Measurements from ENCODE around the gene PDS5B. TPM values are rescaled to one million over a fixed set of nuclear protein-coding genes. Genes with fewer than 3 reads are reported as not detected.

Gene PDS5B
- total RNA-seq, 1 donor from 2014 or later = 72.4 TPM

DNA sequence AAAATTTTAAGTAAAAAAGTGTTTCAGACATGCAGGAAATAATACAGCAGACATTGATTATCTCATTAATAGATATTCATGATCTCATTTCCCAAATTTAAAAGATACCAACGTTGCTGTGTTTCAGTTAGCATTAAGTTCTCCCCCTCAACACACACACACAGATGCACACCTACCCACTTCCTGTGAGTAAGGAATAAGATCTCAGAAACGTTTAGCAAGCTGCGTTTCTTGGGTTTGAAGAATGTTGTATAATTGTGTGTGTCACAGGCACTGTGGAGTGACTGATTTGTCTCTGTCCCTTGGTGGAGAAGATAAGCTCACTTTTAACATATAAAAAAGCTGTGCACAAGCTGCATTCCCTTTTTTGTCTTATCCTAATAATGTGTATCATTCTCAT lies 196.8 kb downstream of the PDS5B start:
- H3K27ac Mint-ChIP-seq (ENCODE audit: unreplicated experiment) = no peak overlapping the region
- H3K36me3 Mint-ChIP-seq (ENCODE audit: unreplicated experiment) = peaks cover 32% of the 10 kb centered on the region
- no peak overlapping the region for H3K4me3 Mint-ChIP-seq (ENCODE audit: unreplicated experiment)
- no peak for DNase-seq (ENCODE audit: extremely low spot score, unreplicated experiment)
- peaks cover 6% of the 10 kb centered on the region for H3K9me3 Mint-ChIP-seq (ENCODE audit: unreplicated experiment)
- H3K4me1 Mint-ChIP-seq (ENCODE audit: unreplicated experiment) = peaks cover 3% of the 10 kb centered on the region
- TF ChIP-seq, protein P1, sequence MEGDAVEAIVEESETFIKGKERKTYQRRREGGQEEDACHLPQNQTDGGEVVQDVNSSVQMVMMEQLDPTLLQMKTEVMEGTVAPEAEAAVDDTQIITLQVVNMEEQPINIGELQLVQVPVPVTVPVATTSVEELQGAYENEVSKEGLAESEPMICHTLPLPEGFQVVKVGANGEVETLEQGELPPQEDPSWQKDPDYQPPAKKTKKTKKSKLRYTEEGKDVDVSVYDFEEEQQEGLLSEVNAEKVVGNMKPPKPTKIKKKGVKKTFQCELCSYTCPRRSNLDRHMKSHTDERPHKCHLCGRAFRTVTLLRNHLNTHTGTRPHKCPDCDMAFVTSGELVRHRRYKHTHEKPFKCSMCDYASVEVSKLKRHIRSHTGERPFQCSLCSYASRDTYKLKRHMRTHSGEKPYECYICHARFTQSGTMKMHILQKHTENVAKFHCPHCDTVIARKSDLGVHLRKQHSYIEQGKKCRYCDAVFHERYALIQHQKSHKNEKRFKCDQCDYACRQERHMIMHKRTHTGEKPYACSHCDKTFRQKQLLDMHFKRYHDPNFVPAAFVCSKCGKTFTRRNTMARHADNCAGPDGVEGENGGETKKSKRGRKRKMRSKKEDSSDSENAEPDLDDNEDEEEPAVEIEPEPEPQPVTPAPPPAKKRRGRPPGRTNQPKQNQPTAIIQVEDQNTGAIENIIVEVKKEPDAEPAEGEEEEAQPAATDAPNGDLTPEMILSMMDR (IDR thresholded peaks at IDR 0.05) = no peak
- H3K27me3 Mint-ChIP-seq (ENCODE audit: unreplicated experiment) = no peaks in the 10 kb centered on the region

DNA sequence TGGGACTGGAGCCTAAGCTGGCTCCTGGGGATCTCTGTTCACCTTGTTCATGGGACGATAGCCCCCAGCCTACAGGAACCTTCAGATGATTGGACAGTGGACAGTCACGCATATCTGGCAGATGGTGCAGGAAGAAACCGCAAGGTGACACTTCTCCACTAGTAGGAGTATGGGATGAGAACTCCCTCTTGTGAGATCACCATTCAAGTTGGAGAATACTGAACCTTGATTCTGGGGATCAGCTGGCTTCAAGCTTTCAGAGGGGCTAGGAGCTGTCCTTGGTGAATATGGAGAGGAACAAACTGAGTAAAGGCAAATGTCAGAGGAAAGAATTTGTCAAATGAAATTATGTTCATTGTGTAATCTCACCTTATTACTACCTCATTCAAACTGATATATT lies 204.5 kb downstream of the PDS5B start:
- peaks cover 7% of the 10 kb centered on the region for H3K4me1 Mint-ChIP-seq (ENCODE audit: unreplicated experiment)
- TF ChIP-seq, protein P1 (IDR thresholded peaks at IDR 0.05) = no peak
- H3K36me3 Mint-ChIP-seq (ENCODE audit: unreplicated experiment) = peaks cover 7% of the 10 kb centered on the region
- no peak overlapping the region for H3K4me3 Mint-ChIP-seq (ENCODE audit: unreplicated experiment)
- no peak for DNase-seq (ENCODE audit: extremely low spot score, unreplicated experiment)
- H3K27me3 Mint-ChIP-seq (ENCODE audit: unreplicated experiment) = no peaks in the 10 kb centered on the region
- no peaks in the 10 kb centered on the region for H3K9me3 Mint-ChIP-seq (ENCODE audit: unreplicated experiment)
- no peak overlapping the region for H3K27ac Mint-ChIP-seq (ENCODE audit: unreplicated experiment)

DNA sequence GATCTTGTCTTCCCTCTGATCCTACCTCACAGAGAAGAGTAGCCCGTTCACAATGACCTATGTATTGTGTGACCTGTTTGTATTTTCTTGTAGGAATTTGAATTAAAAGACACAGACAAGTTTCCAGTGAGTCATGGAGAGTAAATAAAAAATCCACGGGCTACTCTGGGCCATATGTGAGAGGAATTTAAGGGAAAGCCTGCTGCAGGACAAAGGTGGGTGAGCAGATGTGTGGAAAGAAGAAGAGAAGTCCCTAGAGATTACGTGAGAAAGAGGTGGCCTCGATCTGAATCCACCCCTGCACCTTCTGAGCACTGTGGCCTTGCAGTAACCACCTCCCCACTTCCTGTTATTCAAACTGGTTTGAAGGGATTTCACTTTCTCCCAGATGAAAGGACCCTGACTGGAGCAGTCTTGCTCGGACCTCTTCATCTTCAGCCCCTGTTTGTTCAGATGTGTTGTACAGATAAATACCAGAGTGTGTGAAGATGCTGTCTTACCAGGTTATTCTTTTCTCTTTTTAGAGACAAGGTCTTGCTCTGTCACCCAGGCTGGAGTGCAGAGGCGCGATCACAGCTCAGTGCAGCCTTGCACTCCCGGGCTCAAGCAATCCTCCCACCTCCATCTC lies 205.4 kb downstream of the PDS5B start:
- no peak overlapping the region for H3K4me3 Mint-ChIP-seq (ENCODE audit: unreplicated experiment)
- peaks cover 7% of the 10 kb centered on the region for H3K4me1 Mint-ChIP-seq (ENCODE audit: unreplicated experiment)
- peaks cover 7% of the 10 kb centered on the region for H3K36me3 Mint-ChIP-seq (ENCODE audit: unreplicated experiment)
- TF ChIP-seq, protein P1 (IDR thresholded peaks at IDR 0.05) = no peak
- H3K9me3 Mint-ChIP-seq (ENCODE audit: unreplicated experiment) = no peaks in the 10 kb centered on the region
- no peak overlapping the region for H3K27ac Mint-ChIP-seq (ENCODE audit: unreplicated experiment)
- no peak for DNase-seq (ENCODE audit: extremely low spot score, unreplicated experiment)
- no peaks in the 10 kb centered on the region for H3K27me3 Mint-ChIP-seq (ENCODE audit: unreplicated experiment)

DNA sequence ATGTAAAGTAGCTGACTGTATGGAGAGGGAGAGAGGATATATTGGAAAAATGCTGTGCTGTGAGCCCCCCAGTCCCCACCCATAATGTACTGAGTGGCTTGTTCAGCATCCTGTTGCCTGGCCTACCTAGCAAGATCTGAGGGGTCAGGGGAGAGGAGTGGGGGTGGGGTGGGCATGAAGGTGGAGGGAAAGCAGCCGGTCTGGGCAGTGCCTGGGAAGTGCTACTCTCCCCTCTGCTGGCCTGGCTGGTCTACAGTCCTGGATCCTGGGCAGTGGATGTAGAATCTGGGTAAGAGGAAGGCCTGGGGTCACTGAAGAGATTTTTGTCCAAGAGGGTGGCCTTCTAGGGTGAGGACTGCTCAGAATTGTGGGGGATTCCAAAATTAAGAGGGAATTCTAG lies 210.5 kb downstream of the PDS5B start:
- no peaks in the 10 kb centered on the region for H3K27me3 Mint-ChIP-seq (ENCODE audit: unreplicated experiment)
- no peaks in the 10 kb centered on the region for H3K36me3 Mint-ChIP-seq (ENCODE audit: unreplicated experiment)
- peaks cover 10% of the 10 kb centered on the region for H3K9me3 Mint-ChIP-seq (ENCODE audit: unreplicated experiment)
- peaks cover 3% of the 10 kb centered on the region for H3K4me1 Mint-ChIP-seq (ENCODE audit: unreplicated experiment)
- H3K27ac Mint-ChIP-seq (ENCODE audit: unreplicated experiment) = no peak overlapping the region
- TF ChIP-seq, protein P1 (IDR thresholded peaks at IDR 0.05) = no peak
- H3K4me3 Mint-ChIP-seq (ENCODE audit: unreplicated experiment) = no peak overlapping the region
- no peak for DNase-seq (ENCODE audit: extremely low spot score, unreplicated experiment)

DNA sequence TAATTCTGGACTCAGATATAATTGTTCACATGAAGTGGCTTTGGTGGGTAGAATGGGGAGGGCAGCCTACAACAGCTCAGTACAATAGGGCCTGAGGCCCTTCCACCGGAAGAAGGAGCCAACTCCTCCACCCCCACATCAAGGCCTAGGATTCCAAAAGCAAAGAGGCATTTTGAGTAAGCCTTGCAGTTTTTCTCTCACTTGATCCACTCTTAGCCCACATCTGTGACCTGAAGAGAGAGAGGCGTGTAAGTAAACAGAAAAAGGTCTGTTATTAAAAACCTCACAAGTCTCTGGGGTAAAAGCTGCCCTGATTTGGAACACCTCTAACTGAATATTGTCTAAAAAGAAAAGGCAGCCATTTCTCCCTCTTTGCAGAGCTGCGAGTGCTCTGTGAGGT lies 215.9 kb downstream of the PDS5B start:
- Mint-ChIP-seq H3K27ac (ENCODE audit: unreplicated experiment) (no peak overlapping the region), H3K9me3 (ENCODE audit: unreplicated experiment) (peaks cover 10% of the 10 kb centered on the region), H3K4me1 (ENCODE audit: unreplicated experiment) (peaks cover 6% of the 10 kb centered on the region), H3K27me3 (ENCODE audit: unreplicated experiment) (no peaks in the 10 kb centered on the region), H3K36me3 (ENCODE audit: unreplicated experiment) (no peaks in the 10 kb centered on the region), H3K4me3 (ENCODE audit: unreplicated experiment) (no peak overlapping the region)
- TF ChIP-seq, protein P1 (IDR thresholded peaks at IDR 0.05) = no peak
- DNase-seq (ENCODE audit: extremely low spot score, unreplicated experiment) = no peak
